ENCODE results near the gene POU2AF3. TPM values are rescaled to one million over a fixed set of nuclear protein-coding genes. Genes with fewer than 3 reads are reported as not detected.

The POU2AF3 gene, protein sequence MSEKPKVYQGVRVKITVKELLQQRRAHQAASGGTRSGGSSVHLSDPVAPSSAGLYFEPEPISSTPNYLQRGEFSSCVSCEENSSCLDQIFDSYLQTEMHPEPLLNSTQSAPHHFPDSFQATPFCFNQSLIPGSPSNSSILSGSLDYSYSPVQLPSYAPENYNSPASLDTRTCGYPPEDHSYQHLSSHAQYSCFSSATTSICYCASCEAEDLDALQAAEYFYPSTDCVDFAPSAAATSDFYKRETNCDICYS
- total RNA-seq, result not detected

DNA sequence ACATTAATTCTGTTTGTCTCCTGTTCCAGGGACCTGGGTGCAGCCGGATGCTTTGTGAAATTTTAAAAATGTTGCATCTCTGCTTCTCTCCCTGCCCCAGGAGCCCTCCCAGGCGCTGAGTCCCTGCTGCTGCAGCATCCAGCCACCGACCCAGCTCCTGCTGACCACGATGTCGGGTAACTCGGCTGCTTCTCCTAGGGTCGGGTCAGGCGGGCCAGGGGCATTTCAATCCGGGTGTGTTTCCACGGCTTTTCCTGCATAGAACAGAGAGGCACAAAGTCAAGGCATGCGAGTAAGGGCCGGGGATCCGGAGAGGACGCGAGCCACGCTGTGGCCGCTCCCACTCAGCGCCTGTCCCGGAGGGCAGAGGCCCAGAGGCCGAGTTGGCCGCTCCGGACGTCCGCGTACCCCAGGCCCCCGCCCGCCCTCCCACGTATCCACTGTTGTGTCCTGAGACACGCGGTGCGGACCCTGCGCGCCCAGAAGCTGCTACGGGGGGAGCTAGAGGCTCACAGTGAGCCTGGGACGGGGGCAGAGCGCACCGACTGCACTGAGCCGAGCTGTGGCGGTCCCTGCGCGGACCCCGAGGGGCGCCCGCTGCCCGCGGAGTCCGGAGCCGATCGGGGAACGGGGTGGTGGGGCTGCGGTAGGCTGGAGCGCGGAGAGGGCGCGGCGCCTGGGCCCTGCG lies at the start of gene POU2AF3:
POU2AF3 (plus strand) TSS at position 134 of the 688 bp plus-strand sequence; CDS start at position 170, 36 bp downstream.

Small RNA genes lying within 50 kb of the gene (microRNA-seq; reads per million reads assigned to microRNA genes)
- gene MIR4491 (ENCODE audit: borderline microRNAs expressed, borderline replicate concordance), result not detected

Other genes starting within 250 kb of the POU2AF3 start
- gene POU2AF2, start 52.8 kb upstream of the POU2AF3 start, total RNA-seq, result not detected
- gene POU2AF1, start 80.7 kb downstream of the POU2AF3 start, total RNA-seq, result 1 to 10 TPM; 1.6 to 2.2 TPM
- gene BTG4, start 213.8 kb downstream of the POU2AF3 start, total RNA-seq, result not detected
- not detected for gene HOATZ, start 216.2 kb downstream of the POU2AF3 start, total RNA-seq
- gene LAYN, start 242.2 kb downstream of the POU2AF3 start, total RNA-seq, result 1 to 10 TPM in 1 of 2 experiments, under 1 TPM in 1; 0.91 to 1.3 TPM